ENCODE data around the gene ZNF512B.

DNA sequence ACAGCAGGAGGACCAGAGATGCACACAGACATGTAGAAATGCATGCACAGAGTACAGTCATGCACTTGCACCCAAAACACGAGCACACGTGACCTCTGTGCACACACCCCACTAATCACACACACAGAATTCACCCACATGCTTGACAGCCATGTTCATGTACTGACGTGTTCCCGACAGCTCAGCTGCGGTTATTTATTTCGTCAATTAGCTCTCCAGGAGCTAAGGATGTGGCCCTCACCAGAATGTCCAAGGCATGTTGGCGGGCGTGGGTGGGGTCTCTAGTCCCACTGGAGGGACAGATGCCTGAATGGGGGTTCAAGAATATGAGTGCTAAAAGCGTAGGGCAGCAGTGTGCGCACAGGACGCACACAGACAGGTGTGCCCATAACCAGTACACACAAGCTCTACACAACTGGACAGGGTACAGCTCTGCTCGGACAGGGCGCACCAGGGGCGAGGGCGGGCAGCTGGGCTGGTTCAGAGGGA lies 10.6 kb upstream of the ZNF512B start:
- TF ChIP-seq, protein P1, sequence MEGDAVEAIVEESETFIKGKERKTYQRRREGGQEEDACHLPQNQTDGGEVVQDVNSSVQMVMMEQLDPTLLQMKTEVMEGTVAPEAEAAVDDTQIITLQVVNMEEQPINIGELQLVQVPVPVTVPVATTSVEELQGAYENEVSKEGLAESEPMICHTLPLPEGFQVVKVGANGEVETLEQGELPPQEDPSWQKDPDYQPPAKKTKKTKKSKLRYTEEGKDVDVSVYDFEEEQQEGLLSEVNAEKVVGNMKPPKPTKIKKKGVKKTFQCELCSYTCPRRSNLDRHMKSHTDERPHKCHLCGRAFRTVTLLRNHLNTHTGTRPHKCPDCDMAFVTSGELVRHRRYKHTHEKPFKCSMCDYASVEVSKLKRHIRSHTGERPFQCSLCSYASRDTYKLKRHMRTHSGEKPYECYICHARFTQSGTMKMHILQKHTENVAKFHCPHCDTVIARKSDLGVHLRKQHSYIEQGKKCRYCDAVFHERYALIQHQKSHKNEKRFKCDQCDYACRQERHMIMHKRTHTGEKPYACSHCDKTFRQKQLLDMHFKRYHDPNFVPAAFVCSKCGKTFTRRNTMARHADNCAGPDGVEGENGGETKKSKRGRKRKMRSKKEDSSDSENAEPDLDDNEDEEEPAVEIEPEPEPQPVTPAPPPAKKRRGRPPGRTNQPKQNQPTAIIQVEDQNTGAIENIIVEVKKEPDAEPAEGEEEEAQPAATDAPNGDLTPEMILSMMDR (IDR thresholded peaks at IDR 0.05), result no peak
- TF ChIP-seq EZH2 (IDR thresholded peaks at IDR 0.05; ENCODE audit: borderline replicate concordance, insufficient read depth, low read depth, low read length, poor library complexity, severe bottlenecking), result no peak

All from B cell (primary cell).